Hepatocyte (in vitro differentiated cells): Measurements from ENCODE around the gene TANC1. TPM values are rescaled to one million over a fixed set of nuclear protein-coding genes. Genes with fewer than 3 reads are reported as not detected.

ENCODE experiments used
- DNase-seq: peaks from one replicate; pipeline ENCODE4 v3.0.0-alpha.2; 2016; ENCODE audit warnings: low spot score
- H2AFZ ChIP-seq: fragments of 200-600 bp; sonication (generic); 2 replicates; pipeline ENCODE4 v1.6.0; 2016; ENCODE audit warnings: antibody characterized with exemption, mild to moderate bottlenecking
- H3K27ac ChIP-seq: fragments of 200-600 bp; sonication (generic); 2 replicates; pipeline ENCODE4 v1.5.1; 2016; ENCODE audit warnings: mild to moderate bottlenecking
- H3K27me3 ChIP-seq: fragments of 200-600 bp; sonication (generic); 2 replicates; pipeline ENCODE4 v1.6.1; 2016
- H3K36me3 ChIP-seq: fragments of 200-600 bp; sonication (generic); replicated peaks from 2 replicates; pipeline ENCODE4 v1.5.1; 2016; ENCODE audit warnings: low read depth; ENCODE audit not compliant: insufficient read depth
- H3K4me1 ChIP-seq: fragments of 200-600 bp; sonication (generic); 2 replicates; pipeline ENCODE4 v1.5.1; 2016; ENCODE audit warnings: mild to moderate bottlenecking, moderate library complexity; ENCODE audit not compliant: insufficient read depth
- H3K4me2 ChIP-seq: fragments of 200-600 bp; sonication (generic); 2 replicates; pipeline ENCODE4 v1.6.0; 2016
- H3K4me3 ChIP-seq: fragments of 200-600 bp; sonication (generic); 2 replicates; pipeline ENCODE4 v1.5.1; 2016; ENCODE audit warnings: mild to moderate bottlenecking
- H3K79me2 ChIP-seq: fragments of 200-600 bp; sonication (generic); 2 replicates; pipeline ENCODE4 v1.6.0; 2017; ENCODE audit warnings: mild to moderate bottlenecking
- H3K9me2 ChIP-seq: fragments of 200-600 bp; sonication (generic); replicated peaks from 2 replicates; pipeline ENCODE4 v1.6.0; 2017; ENCODE audit warnings: mild to moderate bottlenecking; ENCODE audit not compliant: insufficient read depth
- H3K9me3 ChIP-seq: fragments of 200-600 bp; sonication (generic); 2 replicates; pipeline ENCODE4 v1.5.1; 2016; ENCODE audit warnings: low read depth, mild to moderate bottlenecking
- H4K20me1 ChIP-seq: fragments of 200-600 bp; sonication (generic); 2 replicates; pipeline ENCODE4 v1.6.0; 2016; ENCODE audit warnings: mild to moderate bottlenecking; ENCODE audit not compliant: insufficient read depth, poor library complexity, severe bottlenecking
- CTCF ChIP-seq: fragments of 200-600 bp; sonication (generic); IDR thresholded peaks from 2 replicates; pipeline ENCODE4 v1.5.1; 2016; ENCODE audit warnings: antibody characterized with exemption, mild to moderate bottlenecking; ENCODE audit not compliant: poor library complexity
- EZH2 ChIP-seq: fragments of 200-600 bp; sonication (generic); IDR thresholded peaks from 2 replicates; pipeline ENCODE4 v1.6.1; 2016; ENCODE audit warnings: antibody characterized with exemption, mild to moderate bottlenecking, borderline replicate concordance
- EZH2phosphoT487 ChIP-seq: fragments of 200-600 bp; sonication (generic); IDR thresholded peaks from one replicate; pipeline ENCODE4 v1.6.1; 2018; ENCODE audit warnings: antibody characterized with exemption, mild to moderate bottlenecking, low read depth, moderate library complexity; ENCODE audit not compliant: unreplicated experiment, severe bottlenecking
- WGBS: methylation state at CpG from one replicate; pipeline ENCODE4 v1.1.6; 2016; ENCODE audit warnings: low lambda C conversion rate; ENCODE audit errors: missing lambda C conversion rate; 5-methylcytosine and 5-hydroxymethylcytosine counted together
- polyA plus RNA-seq: library from polyadenylated mRNA; unstranded; fragments of >200 nt; fragmentation: Nextera tagmentation; extraction: Ambion mirVana; gene quantifications from 2 replicates; pipeline ENCODE4 v1.2.1, GENCODE V29; 2016
- total RNA-seq: library from RNA; depleted of rRNA; stranded (reverse); fragments of >200 nt; gene quantifications from 2 replicates; pipeline ENCODE4 v1.2.3, GENCODE V29; 2014

Gene TANC1
- total and polyA plus RNA-seq, 2 experiments from 2014 or later, result 8.3 to 18.5 TPM

DNA sequence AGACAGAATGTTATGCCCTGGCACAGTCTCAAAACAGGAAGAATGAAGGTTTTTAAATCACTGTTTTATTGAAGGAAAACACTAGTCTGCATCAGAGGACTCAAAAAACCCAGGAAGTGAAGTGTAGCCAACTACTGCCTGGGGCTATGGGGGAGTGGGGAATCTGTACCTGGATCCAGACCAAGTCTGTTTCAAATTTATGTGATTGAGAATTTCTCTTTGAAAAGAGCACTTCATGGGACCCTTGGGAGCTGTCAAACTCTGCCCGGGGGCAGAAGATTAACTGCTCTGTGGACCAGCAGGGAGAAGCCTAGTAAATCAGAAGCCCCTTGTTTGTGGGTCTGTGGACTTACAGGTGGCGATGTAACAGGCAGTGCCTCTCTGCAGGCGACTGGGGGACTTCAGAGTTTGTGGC lies 45.3 kb upstream of the TANC1 start:
- H4K20me1 ChIP-seq, result no peaks in the 10 kb centered on the region
- H3K27me3 ChIP-seq, result no peaks in the 10 kb centered on the region
- TF ChIP-seq CTCF (no peak), EZH2 (no peak), EZH2phosphoT487 (no peak)
- no peak overlapping the region for H2AFZ ChIP-seq
- peak; percentile 19 for DNase-seq
- peaks cover 16% of the 10 kb centered on the region for H3K4me1 ChIP-seq
- H3K27ac ChIP-seq, result no peak overlapping the region
- H3K9me2 ChIP-seq, result no peaks in the 10 kb centered on the region
- no peaks in the 10 kb centered on the region for H3K79me2 ChIP-seq
- H3K36me3 ChIP-seq, result no peaks in the 10 kb centered on the region
- H3K9me3 ChIP-seq, result no peaks in the 10 kb centered on the region
- no peak overlapping the region for H3K4me3 ChIP-seq
- WGBS, result 39% methylated on average over 3 of the region's 3 CpGs
- H3K4me2 ChIP-seq, result peak overlapping the region; percentile 15

DNA sequence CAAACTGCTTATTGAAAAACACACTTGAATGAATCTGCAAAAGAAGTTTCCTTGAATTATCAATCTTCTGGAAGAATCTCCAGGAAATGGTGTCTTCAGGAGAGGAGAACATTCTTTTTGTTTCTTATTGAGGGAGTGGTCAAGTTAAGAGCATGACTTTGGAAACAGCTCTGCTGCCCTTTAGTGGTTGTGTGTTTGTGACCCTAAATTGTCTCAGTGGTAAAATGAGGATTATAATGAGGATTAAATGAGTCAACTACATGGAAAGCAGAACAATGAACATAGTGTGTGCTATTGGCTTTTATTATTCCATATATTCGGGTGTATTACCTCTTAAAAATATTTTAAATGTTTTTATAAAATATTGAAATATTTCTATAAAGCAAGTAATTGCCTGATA lies 44.8 kb upstream of the TANC1 start:
- DNase-seq, result no peak
- 80% methylated on average over 1 of the region's 1 CpG for WGBS

DNA sequence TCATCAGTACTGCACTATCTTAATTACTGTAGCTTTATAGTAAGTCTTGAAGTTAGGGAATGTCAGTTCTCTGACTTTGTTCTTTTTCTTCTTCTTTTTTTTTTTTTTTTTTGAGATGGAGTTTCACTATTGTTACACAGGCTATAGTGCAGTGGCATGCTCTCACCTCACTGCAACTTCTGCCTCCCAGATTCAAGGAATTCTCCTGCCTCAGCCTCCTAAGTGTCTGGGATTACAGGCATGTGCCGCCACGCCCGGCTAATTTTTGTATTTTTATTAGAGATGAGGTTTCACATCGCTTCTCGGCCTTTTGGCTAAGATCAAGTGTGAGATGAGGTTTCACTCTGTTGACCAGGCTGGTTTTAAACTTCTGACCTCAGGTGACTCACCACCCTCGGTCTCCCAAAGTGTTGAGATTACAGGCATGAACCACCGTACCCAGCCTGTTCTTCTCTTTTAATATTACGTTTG lies 41.9 kb upstream of the TANC1 start:
- Histone ChIP-seq H3K79me2 (no peaks in the 10 kb centered on the region), H3K4me2 (peak overlapping the region; percentile 20), H2AFZ (no peak overlapping the region), H3K9me3 (no peaks in the 10 kb centered on the region), H4K20me1 (no peaks in the 10 kb centered on the region), H3K27me3 (no peaks in the 10 kb centered on the region), H3K4me3 (no peak overlapping the region), H3K9me2 (no peaks in the 10 kb centered on the region), H3K27ac (no peak overlapping the region), H3K36me3 (no peaks in the 10 kb centered on the region), H3K4me1 (peaks cover 16% of the 10 kb centered on the region)
- DNase-seq, result peak; percentile 16
- WGBS, result 48% methylated on average over 8 of the region's 8 CpGs
- TF ChIP-seq EZH2 (no peak), EZH2phosphoT487 (no peak), CTCF (no peak)

More for the DNA sequence above, 44.8 kb upstream of the TANC1 start:
- Histone ChIP-seq H3K9me2 (no peaks in the 10 kb centered on the region), H3K4me2 (peak overlapping the region; percentile 15), H3K27me3 (no peaks in the 10 kb centered on the region), H3K4me1 (peaks cover 16% of the 10 kb centered on the region), H3K27ac (no peak overlapping the region), H3K36me3 (no peaks in the 10 kb centered on the region), H2AFZ (no peak overlapping the region), H3K4me3 (no peak overlapping the region), H4K20me1 (no peaks in the 10 kb centered on the region), H3K9me3 (no peaks in the 10 kb centered on the region), H3K79me2 (no peaks in the 10 kb centered on the region)
- TF ChIP-seq EZH2, result no peak
- no peak for TF ChIP-seq CTCF
- no peak for TF ChIP-seq EZH2phosphoT487

DNA sequence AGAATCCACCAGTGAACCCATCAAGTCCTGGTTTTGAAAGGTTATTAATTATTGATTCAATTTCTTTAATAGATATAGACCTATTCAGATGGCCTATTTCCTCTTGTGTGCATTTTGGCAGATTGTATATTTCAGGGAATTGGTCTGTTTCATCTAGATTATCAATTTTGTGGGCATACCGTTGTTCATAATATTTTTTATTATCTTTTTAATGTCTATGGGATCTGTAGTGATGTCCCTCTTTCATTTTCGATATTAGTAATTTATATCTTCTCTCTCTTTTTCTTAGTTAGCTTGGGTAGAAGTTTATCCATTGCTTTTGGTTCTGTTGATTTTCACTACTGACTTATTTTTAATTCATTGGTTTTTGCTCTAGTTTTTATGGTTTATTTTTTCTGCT lies 39.9 kb upstream of the TANC1 start:
- Histone ChIP-seq H2AFZ (no peak overlapping the region), H3K9me3 (no peaks in the 10 kb centered on the region), H3K9me2 (no peaks in the 10 kb centered on the region), H3K27ac (no peak overlapping the region), H4K20me1 (no peaks in the 10 kb centered on the region), H3K79me2 (no peaks in the 10 kb centered on the region), H3K4me3 (no peak overlapping the region), H3K27me3 (no peaks in the 10 kb centered on the region), H3K36me3 (no peaks in the 10 kb centered on the region), H3K4me1 (peaks cover 2% of the 10 kb centered on the region), H3K4me2 (no peak overlapping the region)
- 95% methylated on average over 2 of the region's 2 CpGs for WGBS
- no peak for DNase-seq
- TF ChIP-seq EZH2 (no peak), EZH2phosphoT487 (no peak), CTCF (no peak)
